Hepatocyte (in vitro differentiated cells): ENCODE measurements around the gene TIAM1. TPM values are rescaled to one million over a fixed set of nuclear protein-coding genes. Genes with fewer than 3 reads are reported as not detected.

ENCODE experiments used
- DNase-seq: peaks from one replicate; pipeline ENCODE4 v3.0.0-alpha.2; 2016; ENCODE audit warnings: low spot score
- H2AFZ ChIP-seq: fragments of 200-600 bp; sonication (generic); 2 replicates; pipeline ENCODE4 v1.6.0; 2016; ENCODE audit warnings: antibody characterized with exemption, mild to moderate bottlenecking
- H3K27ac ChIP-seq: fragments of 200-600 bp; sonication (generic); 2 replicates; pipeline ENCODE4 v1.5.1; 2016; ENCODE audit warnings: mild to moderate bottlenecking
- H3K27me3 ChIP-seq: fragments of 200-600 bp; sonication (generic); 2 replicates; pipeline ENCODE4 v1.6.1; 2016
- H3K36me3 ChIP-seq: fragments of 200-600 bp; sonication (generic); replicated peaks from 2 replicates; pipeline ENCODE4 v1.5.1; 2016; ENCODE audit warnings: low read depth; ENCODE audit not compliant: insufficient read depth
- H3K4me1 ChIP-seq: fragments of 200-600 bp; sonication (generic); 2 replicates; pipeline ENCODE4 v1.5.1; 2016; ENCODE audit warnings: mild to moderate bottlenecking, moderate library complexity; ENCODE audit not compliant: insufficient read depth
- H3K4me2 ChIP-seq: fragments of 200-600 bp; sonication (generic); 2 replicates; pipeline ENCODE4 v1.6.0; 2016
- H3K4me3 ChIP-seq: fragments of 200-600 bp; sonication (generic); 2 replicates; pipeline ENCODE4 v1.5.1; 2016; ENCODE audit warnings: mild to moderate bottlenecking
- H3K79me2 ChIP-seq: fragments of 200-600 bp; sonication (generic); 2 replicates; pipeline ENCODE4 v1.6.0; 2017; ENCODE audit warnings: mild to moderate bottlenecking
- H3K9me2 ChIP-seq: fragments of 200-600 bp; sonication (generic); replicated peaks from 2 replicates; pipeline ENCODE4 v1.6.0; 2017; ENCODE audit warnings: mild to moderate bottlenecking; ENCODE audit not compliant: insufficient read depth
- H3K9me3 ChIP-seq: fragments of 200-600 bp; sonication (generic); 2 replicates; pipeline ENCODE4 v1.5.1; 2016; ENCODE audit warnings: low read depth, mild to moderate bottlenecking
- H4K20me1 ChIP-seq: fragments of 200-600 bp; sonication (generic); 2 replicates; pipeline ENCODE4 v1.6.0; 2016; ENCODE audit warnings: mild to moderate bottlenecking; ENCODE audit not compliant: insufficient read depth, poor library complexity, severe bottlenecking
- CTCF ChIP-seq: fragments of 200-600 bp; sonication (generic); IDR thresholded peaks from 2 replicates; pipeline ENCODE4 v1.5.1; 2016; ENCODE audit warnings: antibody characterized with exemption, mild to moderate bottlenecking; ENCODE audit not compliant: poor library complexity
- EZH2 ChIP-seq: fragments of 200-600 bp; sonication (generic); IDR thresholded peaks from 2 replicates; pipeline ENCODE4 v1.6.1; 2016; ENCODE audit warnings: antibody characterized with exemption, mild to moderate bottlenecking, borderline replicate concordance
- EZH2phosphoT487 ChIP-seq: fragments of 200-600 bp; sonication (generic); IDR thresholded peaks from one replicate; pipeline ENCODE4 v1.6.1; 2018; ENCODE audit warnings: antibody characterized with exemption, mild to moderate bottlenecking, low read depth, moderate library complexity; ENCODE audit not compliant: unreplicated experiment, severe bottlenecking
- WGBS: methylation state at CpG from one replicate; pipeline ENCODE4 v1.1.6; 2016; ENCODE audit warnings: low lambda C conversion rate; ENCODE audit errors: missing lambda C conversion rate; 5-methylcytosine and 5-hydroxymethylcytosine counted together
- polyA plus RNA-seq: library from polyadenylated mRNA; unstranded; fragments of >200 nt; fragmentation: Nextera tagmentation; extraction: Ambion mirVana; gene quantifications from 2 replicates; pipeline ENCODE4 v1.2.1, GENCODE V29; 2016
- total RNA-seq: library from RNA; depleted of rRNA; stranded (reverse); fragments of >200 nt; gene quantifications from 2 replicates; pipeline ENCODE4 v1.2.3, GENCODE V29; 2014

Gene TIAM1
- total and polyA plus RNA-seq, 2 experiments from 2014 or later, result 8.8 TPM

- no peak for TF ChIP-seq EZH2
- TF ChIP-seq EZH2phosphoT487, result no peak
- no peak for TF ChIP-seq CTCF
- Histone ChIP-seq H3K9me3 (no peaks in the 10 kb centered on the region), H3K79me2 (no peaks in the 10 kb centered on the region), H3K4me2 (no peak overlapping the region), H3K36me3 (no peaks in the 10 kb centered on the region), H3K27me3 (no peaks in the 10 kb centered on the region), H2AFZ (no peak overlapping the region), H4K20me1 (no peaks in the 10 kb centered on the region), H3K27ac (no peak overlapping the region), H3K4me1 (no peaks in the 10 kb centered on the region), H3K4me3 (no peak overlapping the region), H3K9me2 (no peaks in the 10 kb centered on the region)
- WGBS, result 90% methylated on average over 11 of the region's 11 CpGs
- DNase-seq, result no peak
These were observed 65.4 kb downstream of the TIAM1 start for GRCh38 chr21:31278511-31279130.

GRCh38 chr21:31276663-31277062, 67.4 kb downstream of the TIAM1 start:
- Histone ChIP-seq H4K20me1 (no peaks in the 10 kb centered on the region), H3K79me2 (no peaks in the 10 kb centered on the region), H3K27ac (no peak overlapping the region), H3K9me3 (no peaks in the 10 kb centered on the region), H3K36me3 (no peaks in the 10 kb centered on the region), H3K27me3 (no peaks in the 10 kb centered on the region), H2AFZ (no peak overlapping the region), H3K9me2 (no peaks in the 10 kb centered on the region), H3K4me1 (no peaks in the 10 kb centered on the region), H3K4me2 (no peak overlapping the region), H3K4me3 (no peak overlapping the region)
- DNase-seq, result no peak
- WGBS, result 90% methylated on average over 7 of the region's 7 CpGs
- no peak for TF ChIP-seq CTCF
- TF ChIP-seq EZH2phosphoT487, result no peak
- no peak for TF ChIP-seq EZH2

- 86% methylated on average over 6 of the region's 6 CpGs for WGBS
- no peaks in the 10 kb centered on the region for H3K36me3 ChIP-seq
- no peak overlapping the region for H2AFZ ChIP-seq
- no peaks in the 10 kb centered on the region for H3K9me3 ChIP-seq
- no peak overlapping the region for H3K27ac ChIP-seq
- no peak overlapping the region for H3K4me3 ChIP-seq
- no peak overlapping the region for H3K4me2 ChIP-seq
- H3K79me2 ChIP-seq, result no peaks in the 10 kb centered on the region
- H3K27me3 ChIP-seq, result no peaks in the 10 kb centered on the region
- TF ChIP-seq CTCF (no peak), EZH2 (no peak), EZH2phosphoT487 (no peak)
- no peaks in the 10 kb centered on the region for H4K20me1 ChIP-seq
- DNase-seq, result no peak
- H3K9me2 ChIP-seq, result no peaks in the 10 kb centered on the region
- H3K4me1 ChIP-seq, result no peaks in the 10 kb centered on the region
These were observed 68.2 kb downstream of the TIAM1 start for GRCh38 chr21:31275901-31276300.
